ENCODE data around the gene COL21A1.

- TF ChIP-seq CTCF (IDR thresholded peaks at IDR 0.05), result no peak
- no peak for TF ChIP-seq POLR2AphosphoS5 (IDR thresholded peaks at IDR 0.05)
Measured at GRCh38 chr6:56173228-56173627, 74.2 kb downstream of the COL21A1 start.

All from breast epithelium (tissue), 3 donors.